GM19035 (cell line): ENCODE data around the gene AHCYL2.
"Not testable (repeated sequence)": the region's sequence is repeated elsewhere in the genome, so short reads cannot be mapped to it uniquely, and the experiment has no call there.

Experiments
- ATAC-seq: cut with Tn5 transposase; IDR thresholded peaks from one replicate; pipeline ENCODE4 v1.9.1; 2021; ENCODE audit not compliant: unreplicated experiment

The AHCYL2 gene

GRCh38 chr7:129282865-129283264 is 58.0 kb downstream of the AHCYL2 start:
- no peak for ATAC-seq

- no peak for ATAC-seq
Observed at GRCh38 chr7:129283936-129284335, 59.1 kb downstream of the AHCYL2 start.

- no peak for ATAC-seq
Observed at GRCh38 chr7:129285111-129285510, 60.3 kb downstream of the AHCYL2 start.

- ATAC-seq = no peak
Observed at GRCh38 chr7:129292861-129293260, 68.0 kb downstream of the AHCYL2 start.

GRCh38 chr7:129295015-129295423 is 70.2 kb downstream of the AHCYL2 start:
- ATAC-seq = no peak

GRCh38 chr7:129298268-129298893 is 73.6 kb downstream of the AHCYL2 start:
- no peak for ATAC-seq

- ATAC-seq = no peak
Observed at GRCh38 chr7:129299889-129300288, 75.1 kb downstream of the AHCYL2 start.

GRCh38 chr7:129300299-129300698 is 75.5 kb downstream of the AHCYL2 start:
- not testable (repeated sequence) for ATAC-seq

GRCh38 chr7:129307592-129307991 is 82.8 kb downstream of the AHCYL2 start:
- no peak for ATAC-seq

GRCh38 chr7:129308047-129308446 is 83.2 kb downstream of the AHCYL2 start:
- ATAC-seq = no peak

- no peak for ATAC-seq
Observed at GRCh38 chr7:129311429-129311828, 86.6 kb downstream of the AHCYL2 start.

- no peak for ATAC-seq
Observed at GRCh38 chr7:129313282-129313681, 88.5 kb downstream of the AHCYL2 start.

- ATAC-seq = no peak
Observed at GRCh38 chr7:129315960-129316359, 91.1 kb downstream of the AHCYL2 start.

- no peak for ATAC-seq
Observed at GRCh38 chr7:129317450-129317849, 92.6 kb downstream of the AHCYL2 start.

GRCh38 chr7:129327076-129327475 is 102.2 kb downstream of the AHCYL2 start:
- ATAC-seq = no peak

GRCh38 chr7:129332254-129333035 is 107.6 kb downstream of the AHCYL2 start:
- ATAC-seq = no peak

GRCh38 chr7:129334473-129334872 is 109.6 kb downstream of the AHCYL2 start:
- ATAC-seq = no peak

- ATAC-seq = no peak
Observed at GRCh38 chr7:129338450-129338849, 113.6 kb downstream of the AHCYL2 start.

GRCh38 chr7:129341212-129341611 is 116.4 kb downstream of the AHCYL2 start:
- ATAC-seq = no peak

- ATAC-seq = no peak
Observed at GRCh38 chr7:129341816-129342806, 117.3 kb downstream of the AHCYL2 start.

GRCh38 chr7:129343099-129343700 is 118.4 kb downstream of the AHCYL2 start:
- no peak for ATAC-seq
